ENCODE measurements around the gene NTN1.

NTN1 gene

DNA sequence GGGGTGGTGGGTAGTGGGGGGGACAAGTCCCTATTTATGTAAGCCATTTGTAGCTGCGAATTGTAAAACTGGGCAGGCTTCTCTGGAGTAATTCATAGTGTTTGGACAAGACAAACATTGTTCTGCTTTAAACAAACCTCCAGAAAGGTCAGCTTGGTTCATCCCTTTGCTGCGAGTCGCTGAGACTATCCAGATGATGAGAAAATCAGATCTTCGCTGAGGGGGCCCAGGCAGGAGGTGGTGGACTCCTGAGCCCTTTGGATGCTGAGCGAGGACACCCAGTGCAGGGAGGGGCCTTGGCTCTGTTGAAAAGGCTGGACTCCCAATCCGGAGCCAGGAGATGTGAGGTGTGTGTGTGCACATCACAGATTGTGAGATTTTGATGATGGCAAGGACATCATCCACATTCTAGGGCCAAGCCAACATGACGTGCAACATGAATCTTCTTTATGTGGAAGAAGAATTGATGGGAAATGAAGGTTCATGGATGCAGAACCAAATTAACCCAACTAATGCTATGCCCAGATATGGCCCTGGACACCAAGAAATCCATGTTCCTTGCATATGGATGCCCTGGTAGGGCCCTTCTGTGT, 15.0 kb upstream of the NTN1 start:
- DNase-seq (ENCODE audit: low read depth in 2 of 2) = no peak

- DNase-seq (ENCODE audit: low read depth in 2 of 2) = no peak
Measured at GRCh38 chr17:9007052-9007714, 14.1 kb upstream of the NTN1 start.

- no peak for DNase-seq (ENCODE audit: low read depth in 2 of 2)
Measured at GRCh38 chr17:9009096-9009495, 12.2 kb upstream of the NTN1 start.

DNA sequence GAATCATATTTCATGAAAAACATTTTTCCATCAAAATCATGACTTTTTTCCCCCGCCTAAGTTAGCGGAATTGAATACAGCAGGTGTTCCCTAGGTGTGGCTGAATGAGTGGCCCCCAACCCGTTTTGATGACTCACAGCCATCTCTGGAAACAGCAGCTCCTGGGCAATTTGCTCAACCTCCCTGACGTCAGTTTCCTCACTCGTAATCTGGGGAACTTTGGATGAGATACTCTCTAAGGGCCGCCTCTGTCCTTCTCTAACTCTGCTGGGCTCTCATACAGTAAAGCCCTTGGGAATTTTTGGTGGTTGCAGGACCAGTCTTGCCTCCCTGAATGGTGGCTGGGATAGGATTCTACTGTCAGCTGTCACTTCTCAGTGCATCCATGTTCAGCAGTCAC, 11.6 kb upstream of the NTN1 start:
- no peak for DNase-seq (ENCODE audit: low read depth in 2 of 2)

GRCh38 chr17:9011001-9011400, 10.3 kb upstream of the NTN1 start:
- DNase-seq (ENCODE audit: low read depth in 2 of 2) = no peak

GRCh38 chr17:9016941-9017552, 4.3 kb upstream of the NTN1 start:
- DNase-seq (ENCODE audit: low read depth in 2 of 2) = no peak

GRCh38 chr17:9018726-9019125, 2.6 kb upstream of the NTN1 start:
- DNase-seq (ENCODE audit: low read depth in 2 of 2) = no peak

DNA sequence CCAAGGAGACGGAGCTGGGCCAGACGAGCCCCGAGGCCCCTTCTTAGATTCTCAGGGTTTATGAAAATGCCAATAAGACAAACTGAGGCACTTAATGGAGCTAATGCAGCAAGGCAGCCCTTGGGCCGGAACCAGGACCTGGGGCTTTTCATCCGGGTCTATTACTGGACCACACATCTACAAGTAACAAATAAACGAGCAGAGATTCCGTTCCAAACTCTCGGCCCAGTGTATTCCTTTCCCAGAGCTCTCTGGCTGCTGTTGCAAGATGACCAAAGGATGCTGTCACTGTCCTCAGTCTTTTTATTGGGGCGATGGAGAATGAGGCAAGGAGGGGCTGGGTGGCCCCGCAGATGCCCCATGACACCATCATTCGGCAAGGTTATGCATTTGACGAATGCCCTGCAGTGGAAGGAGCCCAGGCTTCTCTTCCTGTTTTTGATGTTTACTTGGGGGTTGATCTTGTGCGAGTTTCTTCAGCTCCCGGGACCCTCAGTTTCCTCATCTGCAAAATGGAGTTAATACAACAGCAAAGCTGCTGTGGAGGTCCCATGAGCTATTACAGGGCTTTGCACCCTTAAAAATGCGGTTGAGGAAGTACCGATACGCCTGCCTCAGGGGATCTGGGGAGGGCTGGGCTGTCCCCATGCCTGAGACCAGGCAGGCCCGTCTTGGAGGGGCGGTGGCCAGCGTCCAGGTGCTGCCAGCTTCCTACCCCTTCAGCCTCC, 1.1 kb upstream of the NTN1 start:
- no peak for DNase-seq (ENCODE audit: low read depth in 2 of 2)

GRCh38 chr17:9020824-9021157, 519 bp upstream of the NTN1 start:
- DNase-seq (ENCODE audit: low read depth in 2 of 2) = no peak

GRCh38 chr17:9021992-9022572, 772 bp downstream of the NTN1 start:
- no peak for DNase-seq (ENCODE audit: low read depth in 2 of 2)

- DNase-seq (ENCODE audit: low read depth in 2 of 2) = no peak
Measured at GRCh38 chr17:9022573-9023391, 1.5 kb downstream of the NTN1 start.

DNA sequence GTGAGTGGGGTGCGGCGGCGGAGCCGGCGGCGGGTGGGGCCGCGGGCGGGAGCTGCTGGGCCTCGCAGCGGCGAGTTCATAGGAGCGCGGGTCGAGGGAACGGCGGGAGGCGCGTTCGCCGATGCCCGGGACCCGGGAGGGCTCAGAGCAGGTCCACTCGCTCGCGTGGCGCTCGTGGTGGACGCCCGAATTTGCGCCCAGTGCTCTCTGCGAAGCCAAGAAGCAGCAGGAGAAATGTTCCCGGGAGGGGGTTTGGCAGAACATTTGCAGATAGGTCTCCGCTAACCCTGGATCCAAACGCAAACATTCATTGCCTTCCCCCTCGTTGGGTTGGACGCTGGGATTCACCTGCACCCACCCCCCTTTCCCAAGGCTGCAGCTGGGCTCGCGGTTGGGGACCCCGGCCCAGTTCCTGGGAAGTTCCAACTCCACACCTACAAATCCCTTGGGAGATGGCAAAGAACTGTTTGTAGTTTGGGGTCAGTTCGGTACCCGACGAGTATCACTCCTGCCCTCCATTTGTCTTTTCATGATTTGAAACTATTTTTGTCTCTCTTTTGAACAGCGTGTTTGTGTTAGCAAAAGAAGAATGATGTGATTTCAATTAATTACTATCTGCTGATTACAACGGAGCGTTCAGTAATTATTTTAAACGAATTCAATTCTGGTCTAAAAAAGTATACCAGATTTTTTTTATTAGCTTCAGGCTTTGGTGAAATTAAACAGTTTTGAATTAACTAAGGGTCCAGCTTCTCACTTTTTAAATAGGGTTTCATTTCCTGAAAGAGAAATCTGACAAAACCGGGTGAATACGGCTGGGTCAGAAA, 2.3 kb downstream of the NTN1 start:
- DNase-seq (ENCODE audit: low read depth in 2 of 2) = no peak

GRCh38 chr17:9024497-9024896, 3.2 kb downstream of the NTN1 start:
- no peak for DNase-seq (ENCODE audit: low read depth in 2 of 2)

- no peak for DNase-seq (ENCODE audit: low read depth in 2 of 2)
Measured at GRCh38 chr17:9026741-9027140, 5.4 kb downstream of the NTN1 start.

DNA sequence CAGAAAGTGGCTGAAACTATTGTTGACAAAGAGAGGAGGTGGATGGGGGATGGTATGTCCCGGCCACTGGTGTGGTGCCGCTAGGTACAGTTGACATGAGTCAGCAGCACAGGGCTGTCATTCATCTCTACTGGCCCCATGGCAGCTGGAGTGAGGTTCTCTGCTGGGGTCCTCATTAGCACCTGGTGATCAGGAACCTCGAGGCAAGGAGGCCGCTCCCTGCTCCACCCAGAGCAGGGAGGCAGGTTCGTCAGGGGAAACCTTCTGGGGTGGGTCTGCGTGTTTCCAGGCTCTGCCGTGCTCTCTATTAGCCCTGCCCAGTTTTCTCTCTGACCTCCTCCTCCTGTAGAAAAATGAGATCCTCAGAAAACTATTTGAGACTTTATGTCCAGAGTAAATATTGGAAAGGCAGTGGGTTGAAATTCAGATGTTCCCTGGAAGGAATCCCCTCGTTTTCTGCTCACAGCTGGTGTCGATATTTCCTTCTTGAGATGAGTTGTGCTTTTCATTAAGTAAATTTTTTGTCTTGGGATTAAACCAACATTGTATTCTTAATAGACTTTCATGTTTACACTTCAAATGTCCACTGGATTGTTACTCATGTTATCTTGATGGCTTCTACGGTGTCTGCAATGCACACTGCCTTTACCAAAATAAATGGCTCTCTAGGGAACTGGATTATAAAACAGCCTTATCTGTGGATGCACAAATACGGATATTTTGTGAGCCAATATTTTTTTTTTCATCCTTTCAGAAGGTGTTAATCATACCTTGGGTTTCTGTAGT, 7.1 kb downstream of the NTN1 start:
- no peak for DNase-seq (ENCODE audit: low read depth in 2 of 2)

DNA sequence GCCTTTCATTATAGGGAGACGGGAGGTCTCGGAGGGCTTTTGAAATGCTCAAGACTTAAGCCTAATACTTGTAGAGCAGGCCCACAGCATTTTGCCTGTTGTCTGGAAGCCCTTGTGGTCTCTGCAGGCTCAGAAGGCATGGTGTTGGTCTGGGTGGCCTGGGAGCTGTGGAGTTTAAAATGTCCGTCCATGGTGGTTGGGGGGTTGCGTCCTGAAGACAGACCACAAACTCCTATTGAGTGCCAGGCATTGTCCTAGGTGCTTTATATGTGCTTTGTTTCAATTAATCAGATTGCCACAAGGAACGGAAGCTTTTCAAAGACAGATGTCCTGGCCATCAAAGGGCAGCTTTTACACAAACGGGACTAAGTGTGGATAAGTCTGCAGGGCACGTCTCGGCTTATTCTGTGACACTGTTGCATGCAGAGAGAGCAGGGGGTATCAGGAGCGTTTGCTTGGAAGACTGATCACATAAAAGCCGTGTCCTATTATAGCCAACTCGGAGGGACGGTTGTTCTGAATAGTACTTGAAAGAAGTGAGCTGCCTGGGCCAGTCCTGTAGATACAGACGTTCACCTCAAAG, 7.8 kb downstream of the NTN1 start:
- DNase-seq (ENCODE audit: low read depth in 2 of 2) = no peak

- no peak for DNase-seq (ENCODE audit: low read depth in 2 of 2)
Measured at GRCh38 chr17:9032151-9032550, 10.8 kb downstream of the NTN1 start.

DNA sequence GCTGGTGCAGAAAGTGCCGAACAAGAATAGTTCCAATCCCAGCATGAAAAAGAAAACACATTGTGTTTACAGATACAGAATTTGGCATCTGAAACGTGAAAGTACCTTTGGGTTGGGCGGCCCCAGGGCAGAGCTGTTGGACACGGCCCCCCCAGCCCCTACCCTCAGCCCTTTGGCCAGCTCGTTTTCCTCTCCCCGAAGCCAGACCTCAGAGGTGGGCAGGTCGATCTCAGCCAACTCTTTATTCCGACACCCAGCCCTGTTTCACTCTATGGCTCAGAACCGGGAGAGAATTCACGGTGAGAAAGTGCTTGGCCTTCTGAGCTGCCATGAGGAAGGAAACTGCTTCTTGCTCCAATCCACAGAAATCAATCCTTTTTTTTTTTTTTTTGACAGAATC, 11.3 kb downstream of the NTN1 start:
- DNase-seq (ENCODE audit: low read depth in 2 of 2) = no peak

DNA sequence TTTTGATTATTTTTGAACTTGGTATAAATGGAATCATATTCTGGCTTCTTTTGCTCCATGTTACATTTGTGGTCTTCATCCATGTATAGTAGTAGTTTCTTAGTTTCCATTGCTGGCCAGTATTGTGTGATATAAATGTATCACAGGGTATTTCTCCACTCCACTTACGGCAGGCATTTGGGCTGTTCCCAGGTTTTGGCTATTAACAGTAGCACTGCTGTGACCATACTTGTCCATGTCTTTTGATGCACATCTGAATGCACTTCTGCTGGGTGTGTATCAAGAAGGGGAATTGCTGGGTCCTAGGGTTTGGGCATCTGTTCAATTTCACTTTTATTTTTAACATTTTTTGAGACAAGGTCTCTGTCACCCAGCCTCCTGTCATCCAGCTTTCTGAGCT, 13.9 kb downstream of the NTN1 start:
- no peak for DNase-seq (ENCODE audit: low read depth in 2 of 2)

- DNase-seq (ENCODE audit: low read depth in 2 of 2) = no peak
Measured at GRCh38 chr17:9036336-9036735, 15.0 kb downstream of the NTN1 start.
